Tibial artery (tissue), 4 donors: ENCODE data around the gene ZC3H13.

ENCODE experiments used
- DNase-seq, 2 donors: peaks; one replicate each; pipeline ENCODE4 v3.0.0-alpha.2; 2019
- H3K27ac ChIP-seq, 2 donors: fragments of 200-600 bp; sonication (generic) in 1 of 2; 1 replicate in 1 of 2; 2 replicates in 1 of 2; pipeline ENCODE4 v1.5.1; 2018 to 2019; ENCODE audit warnings: mild to moderate bottlenecking in 1 of 2
- H3K27me3 ChIP-seq, 2 donors: fragments of 200-600 bp; sonication (generic) in 1 of 2; one replicate each; pipeline versions ENCODE4 v1.5.1 to v1.6.0; 2016 to 2019
- H3K36me3 ChIP-seq, 3 donors: fragments of 200-600 bp; sonication (generic) in 2 of 3; one replicate each; pipeline ENCODE4 v1.5.1; 2016 to 2019; ENCODE audit warnings: mild to moderate bottlenecking in 2 of 3
- H3K4me1 ChIP-seq, 4 donors: fragments of 200-600 bp; sonication (generic) in 2 of 4; 1 replicate in 3 of 4; 2 replicates in 1 of 4; pipeline ENCODE4 v1.5.1; 2016 to 2019
- H3K4me3 ChIP-seq, 2 donors: fragments of 200-600 bp; sonication (generic) in 1 of 2; 1 replicate in 1 of 2; 2 replicates in 1 of 2; pipeline ENCODE4 v1.5.1; 2018 to 2019; ENCODE audit warnings: mild to moderate bottlenecking in 2 of 2
- H3K9me3 ChIP-seq, 3 donors: fragments of 200-600 bp; sonication (generic) in 1 of 3; one replicate each; pipeline ENCODE4 v1.5.1; 2016 to 2019
- intact Hi-C: fragments of 100-400 bp; cut with DNase I; formaldehyde crosslinking; loops from one replicate; pipeline ENCODE4 v1.15.0; 2023; ENCODE audit warnings: low total_unique reads
- TF ChIP-seq, protein P1 (sequence below), 2 experiments: fragments of 200-600 bp in 1 of 2; fragments of 450-650 bp in 1 of 2; IDR thresholded peaks; one replicate each; pipeline ENCODE4 v1.5.1; 2017 to 2019; ENCODE audit warnings: antibody characterized with exemption in 2 of 2, mild to moderate bottlenecking in 1 of 2, moderate library complexity in 1 of 2

The ZC3H13 gene

DNA sequence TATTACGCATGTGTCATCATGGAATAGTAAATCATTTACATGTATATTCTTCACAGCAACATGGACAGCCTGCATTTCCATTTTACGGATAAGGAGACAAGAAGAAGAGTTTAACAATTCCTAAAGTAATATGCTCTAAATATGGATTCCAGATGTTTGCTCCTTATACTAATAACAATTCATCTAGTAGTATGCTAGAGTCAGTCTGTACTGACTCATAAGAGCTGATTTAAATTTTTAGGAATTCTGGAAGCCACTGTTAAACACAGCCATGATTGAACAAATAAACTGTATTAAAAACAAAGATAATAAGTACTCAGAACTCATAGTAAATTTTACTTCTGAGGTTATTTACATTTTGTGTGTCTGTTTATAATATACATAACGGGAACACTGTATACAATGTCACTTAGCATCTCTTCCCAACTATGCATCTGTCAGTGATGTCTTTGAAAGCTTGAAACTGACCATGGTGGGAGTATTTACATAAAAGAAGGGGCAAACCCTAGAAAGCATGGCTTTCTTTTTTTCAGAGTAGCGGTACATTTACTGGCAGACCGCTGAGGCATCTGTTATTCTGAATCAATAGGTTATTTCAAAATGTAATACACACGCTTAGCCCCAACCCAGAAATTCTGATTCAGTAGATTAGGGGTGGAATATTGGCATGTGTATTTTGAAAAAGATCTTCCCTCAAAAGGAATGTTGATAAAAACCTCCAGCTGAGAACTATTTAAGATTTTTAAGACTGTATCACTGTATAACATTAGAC, 12.9 kb downstream of the ZC3H13 start:
- Histone ChIP-seq H3K9me3 (no peaks in the 10 kb centered on the region), H3K36me3 (peaks cover 0 to 37% (median 29%) of the 10 kb centered on the region in 3 donors), H3K4me1 (no peaks in the 10 kb centered on the region), H3K27ac (no peak overlapping the region), H3K27me3 (no peaks in the 10 kb centered on the region), H3K4me3 (no peak overlapping the region)
- TF ChIP-seq, protein P1, sequence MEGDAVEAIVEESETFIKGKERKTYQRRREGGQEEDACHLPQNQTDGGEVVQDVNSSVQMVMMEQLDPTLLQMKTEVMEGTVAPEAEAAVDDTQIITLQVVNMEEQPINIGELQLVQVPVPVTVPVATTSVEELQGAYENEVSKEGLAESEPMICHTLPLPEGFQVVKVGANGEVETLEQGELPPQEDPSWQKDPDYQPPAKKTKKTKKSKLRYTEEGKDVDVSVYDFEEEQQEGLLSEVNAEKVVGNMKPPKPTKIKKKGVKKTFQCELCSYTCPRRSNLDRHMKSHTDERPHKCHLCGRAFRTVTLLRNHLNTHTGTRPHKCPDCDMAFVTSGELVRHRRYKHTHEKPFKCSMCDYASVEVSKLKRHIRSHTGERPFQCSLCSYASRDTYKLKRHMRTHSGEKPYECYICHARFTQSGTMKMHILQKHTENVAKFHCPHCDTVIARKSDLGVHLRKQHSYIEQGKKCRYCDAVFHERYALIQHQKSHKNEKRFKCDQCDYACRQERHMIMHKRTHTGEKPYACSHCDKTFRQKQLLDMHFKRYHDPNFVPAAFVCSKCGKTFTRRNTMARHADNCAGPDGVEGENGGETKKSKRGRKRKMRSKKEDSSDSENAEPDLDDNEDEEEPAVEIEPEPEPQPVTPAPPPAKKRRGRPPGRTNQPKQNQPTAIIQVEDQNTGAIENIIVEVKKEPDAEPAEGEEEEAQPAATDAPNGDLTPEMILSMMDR (IDR thresholded peaks at IDR 0.05) = no peak
- DNase-seq = no peak
- intact Hi-C loops = no loop called here

DNA sequence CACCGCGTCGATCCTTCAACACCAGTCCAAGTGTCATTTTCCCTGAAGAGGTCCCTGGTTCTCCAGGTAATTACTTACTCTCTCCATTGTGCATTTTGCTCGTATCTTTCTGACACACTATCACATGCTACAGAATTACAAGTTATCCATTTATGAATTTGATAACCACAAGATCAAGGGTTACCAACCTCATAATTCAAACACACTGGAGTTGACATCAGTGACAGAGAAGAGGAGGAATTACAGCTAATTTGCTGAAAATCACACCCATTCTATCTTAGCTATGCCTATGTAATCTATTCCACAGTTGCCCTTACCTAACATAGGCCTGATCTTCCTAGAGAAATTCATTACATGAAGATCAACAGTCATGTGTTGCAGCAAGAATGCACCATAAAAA, 14.2 kb downstream of the ZC3H13 start:
- TF ChIP-seq, protein P1 (IDR thresholded peaks at IDR 0.05) = no peak
- H3K4me1 ChIP-seq = no peaks in the 10 kb centered on the region
- no peak for DNase-seq
- no peak overlapping the region for H3K4me3 ChIP-seq
- intact Hi-C loops = no loop called here
- no peaks in the 10 kb centered on the region for H3K9me3 ChIP-seq
- no peaks in the 10 kb centered on the region for H3K27me3 ChIP-seq
- no peak overlapping the region for H3K27ac ChIP-seq
- H3K36me3 ChIP-seq = peaks cover 0 to 37% (median 29%) of the 10 kb centered on the region in 3 donors

DNA sequence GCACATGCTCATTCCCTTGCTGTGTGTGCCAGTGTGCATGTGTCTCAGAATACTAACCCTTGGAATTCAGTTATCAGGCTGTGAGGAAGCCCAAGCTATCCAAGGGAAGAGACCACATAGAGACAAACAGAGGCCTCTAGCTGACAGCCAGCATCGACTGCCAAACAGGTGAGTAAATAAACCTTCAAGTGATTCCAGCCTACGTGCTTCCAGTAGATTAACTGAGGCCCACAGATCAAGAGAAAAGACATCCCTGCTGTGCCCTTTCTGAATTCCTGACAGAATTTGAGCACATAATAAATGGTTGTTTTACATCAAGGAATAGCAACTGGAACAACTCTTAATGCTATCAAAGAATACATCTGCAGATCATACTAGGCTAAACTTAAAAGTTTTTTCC, 17.5 kb downstream of the ZC3H13 start:
- Histone ChIP-seq H3K27ac (no peak overlapping the region), H3K4me1 (no peaks in the 10 kb centered on the region), H3K36me3 (peaks cover 7 to 32% (median 27%) of the 10 kb centered on the region in 3 donors), H3K9me3 (no peaks in the 10 kb centered on the region), H3K4me3 (no peak overlapping the region), H3K27me3 (no peaks in the 10 kb centered on the region)
- DNase-seq = no peak
- intact Hi-C loops = no loop called here
- TF ChIP-seq, protein P1 (IDR thresholded peaks at IDR 0.05) = no peak

DNA sequence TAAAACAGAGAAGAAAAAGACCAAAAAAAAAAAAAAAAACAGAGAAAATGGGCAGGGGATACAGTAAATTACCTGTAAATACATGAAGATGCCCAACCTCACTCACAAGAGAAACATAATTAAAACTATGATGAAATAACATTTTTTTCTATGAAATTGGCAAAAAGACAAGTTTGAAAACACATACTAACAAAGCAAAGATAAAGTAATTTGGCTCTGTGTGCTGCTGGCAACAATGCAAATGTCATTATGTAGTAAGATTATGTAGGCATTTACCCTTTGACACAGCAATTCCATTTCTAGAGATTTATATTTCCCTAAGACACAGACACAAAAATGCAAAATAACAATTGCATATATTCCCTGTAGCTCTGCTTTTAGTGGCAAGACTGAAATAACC, 20.2 kb downstream of the ZC3H13 start:
- Histone ChIP-seq H3K4me3 (no peak overlapping the region), H3K9me3 (no peaks in the 10 kb centered on the region), H3K36me3 (peaks cover 11 to 16% (median 13%) of the 10 kb centered on the region in 3 donors), H3K27ac (no peak overlapping the region), H3K4me1 (no peaks in the 10 kb centered on the region), H3K27me3 (no peaks in the 10 kb centered on the region)
- TF ChIP-seq, protein P1 (IDR thresholded peaks at IDR 0.05) = no peak
- intact Hi-C loops = no loop called here
- DNase-seq = no peak

DNA sequence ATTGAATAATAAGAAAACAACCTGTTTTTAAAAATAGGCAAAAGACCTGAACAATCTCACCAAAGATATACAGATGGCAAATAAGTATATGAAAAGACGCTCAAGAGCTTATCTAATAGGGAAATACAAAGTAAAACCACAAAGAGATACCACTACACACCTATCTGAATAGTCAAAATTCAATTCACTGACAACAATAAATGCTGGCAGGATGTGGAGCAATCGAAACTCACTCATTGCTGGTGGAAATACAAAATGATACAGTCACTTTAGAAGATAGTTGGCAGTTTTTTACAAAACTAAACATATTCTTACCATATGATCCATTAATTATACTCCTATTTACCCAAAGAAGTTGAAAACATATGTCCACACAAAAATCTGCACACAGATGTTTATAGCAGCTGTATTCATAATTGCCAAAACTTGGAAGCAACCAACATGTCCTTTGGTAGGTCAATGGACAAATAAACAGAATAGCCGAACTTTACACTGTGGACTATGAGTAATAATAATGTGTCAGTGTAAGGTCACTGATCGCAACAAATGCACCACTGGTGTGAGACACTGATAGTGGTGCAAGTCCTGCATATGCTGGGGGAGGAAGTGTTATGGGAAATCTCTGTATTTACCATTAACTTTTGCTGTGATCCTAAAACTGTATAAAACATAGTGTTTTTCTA, 20.8 kb downstream of the ZC3H13 start:
- H3K27me3 ChIP-seq = no peaks in the 10 kb centered on the region
- TF ChIP-seq, protein P1 (IDR thresholded peaks at IDR 0.05) = no peak
- no peak overlapping the region for H3K4me3 ChIP-seq
- H3K27ac ChIP-seq = no peak overlapping the region
- no peaks in the 10 kb centered on the region for H3K9me3 ChIP-seq
- H3K4me1 ChIP-seq = no peaks in the 10 kb centered on the region
- peaks cover 11 to 16% (median 13%) of the 10 kb centered on the region in 3 donors for H3K36me3 ChIP-seq
- intact Hi-C loops = no loop called here
- DNase-seq = no peak
